GM12891 (cell line): Measurements from ENCODE around the gene CDK6.

Experiments
- POLR2A ChIP-seq: IDR thresholded peaks from 2 replicates; pipeline ENCODE4 v1.6.1; 2011; ENCODE audit warnings: low read depth, low read length, control low read depth
- POLR2AphosphoS5 ChIP-seq: IDR thresholded peaks from 2 replicates; pipeline ENCODE4 v1.6.1; 2011; ENCODE audit warnings: low read depth, low read length, control low read depth

GRCh38 chr7:92788559-92789183 lies 47.7 kb downstream of the CDK6 start:
- TF ChIP-seq POLR2A, result no peak
- TF ChIP-seq POLR2AphosphoS5, result no peak
